Ovary (tissue), 3 donors: ENCODE results near the gene DHRS2.

Source experiments
- EP300 ChIP-seq: sonication (generic); formaldehyde crosslinking; IDR thresholded peaks from one replicate; pipeline ENCODE4 v1.6.1; 2017; ENCODE audit warnings: antibody characterized with exemption
- POLR2A ChIP-seq: fragments of 450-650 bp; IDR thresholded peaks from one replicate; pipeline ENCODE4 v1.6.1; 2017; ENCODE audit warnings: antibody characterized with exemption, mild to moderate bottlenecking, moderate library complexity
- TF ChIP-seq, protein P1 (sequence below), 3 donors: fragments of 450-650 bp in 2 of 3; fragments of 200-600 bp in 1 of 3; IDR thresholded peaks; one replicate each; pipeline versions ENCODE4 v1.5.1 to v1.8.0; 2016 to 2022; ENCODE audit warnings: antibody characterized with exemption in 3 of 3, mild to moderate bottlenecking in 1 of 3
- donor health status: DM: no; HTN: no; CAD: no.

DNA sequence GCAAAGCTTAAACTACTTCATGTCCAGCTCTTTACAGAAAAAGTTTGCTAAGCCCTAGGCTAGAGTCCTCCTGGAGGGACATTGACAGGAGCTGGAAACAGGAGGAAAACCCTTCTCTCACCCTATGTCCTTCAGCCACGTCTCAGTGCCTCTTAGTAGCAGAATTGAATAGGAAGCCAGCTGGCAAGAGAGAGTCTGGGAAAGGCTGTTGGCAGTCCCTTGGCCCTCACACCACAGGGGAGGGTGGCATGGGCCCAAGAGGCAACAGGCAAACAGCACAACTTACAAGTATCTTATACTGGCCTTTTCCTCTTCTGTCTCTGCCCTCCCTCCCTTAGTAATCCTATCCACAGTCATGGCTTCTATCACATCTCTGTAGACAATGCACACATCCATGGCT, 27.7 kb upstream of the DHRS2 start:
- no peak for TF ChIP-seq POLR2A
- TF ChIP-seq, protein P1, sequence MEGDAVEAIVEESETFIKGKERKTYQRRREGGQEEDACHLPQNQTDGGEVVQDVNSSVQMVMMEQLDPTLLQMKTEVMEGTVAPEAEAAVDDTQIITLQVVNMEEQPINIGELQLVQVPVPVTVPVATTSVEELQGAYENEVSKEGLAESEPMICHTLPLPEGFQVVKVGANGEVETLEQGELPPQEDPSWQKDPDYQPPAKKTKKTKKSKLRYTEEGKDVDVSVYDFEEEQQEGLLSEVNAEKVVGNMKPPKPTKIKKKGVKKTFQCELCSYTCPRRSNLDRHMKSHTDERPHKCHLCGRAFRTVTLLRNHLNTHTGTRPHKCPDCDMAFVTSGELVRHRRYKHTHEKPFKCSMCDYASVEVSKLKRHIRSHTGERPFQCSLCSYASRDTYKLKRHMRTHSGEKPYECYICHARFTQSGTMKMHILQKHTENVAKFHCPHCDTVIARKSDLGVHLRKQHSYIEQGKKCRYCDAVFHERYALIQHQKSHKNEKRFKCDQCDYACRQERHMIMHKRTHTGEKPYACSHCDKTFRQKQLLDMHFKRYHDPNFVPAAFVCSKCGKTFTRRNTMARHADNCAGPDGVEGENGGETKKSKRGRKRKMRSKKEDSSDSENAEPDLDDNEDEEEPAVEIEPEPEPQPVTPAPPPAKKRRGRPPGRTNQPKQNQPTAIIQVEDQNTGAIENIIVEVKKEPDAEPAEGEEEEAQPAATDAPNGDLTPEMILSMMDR (IDR thresholded peaks at IDR 0.05): no peak
- TF ChIP-seq EP300: no peak
